ENCODE data around the gene BIK.

DNA sequence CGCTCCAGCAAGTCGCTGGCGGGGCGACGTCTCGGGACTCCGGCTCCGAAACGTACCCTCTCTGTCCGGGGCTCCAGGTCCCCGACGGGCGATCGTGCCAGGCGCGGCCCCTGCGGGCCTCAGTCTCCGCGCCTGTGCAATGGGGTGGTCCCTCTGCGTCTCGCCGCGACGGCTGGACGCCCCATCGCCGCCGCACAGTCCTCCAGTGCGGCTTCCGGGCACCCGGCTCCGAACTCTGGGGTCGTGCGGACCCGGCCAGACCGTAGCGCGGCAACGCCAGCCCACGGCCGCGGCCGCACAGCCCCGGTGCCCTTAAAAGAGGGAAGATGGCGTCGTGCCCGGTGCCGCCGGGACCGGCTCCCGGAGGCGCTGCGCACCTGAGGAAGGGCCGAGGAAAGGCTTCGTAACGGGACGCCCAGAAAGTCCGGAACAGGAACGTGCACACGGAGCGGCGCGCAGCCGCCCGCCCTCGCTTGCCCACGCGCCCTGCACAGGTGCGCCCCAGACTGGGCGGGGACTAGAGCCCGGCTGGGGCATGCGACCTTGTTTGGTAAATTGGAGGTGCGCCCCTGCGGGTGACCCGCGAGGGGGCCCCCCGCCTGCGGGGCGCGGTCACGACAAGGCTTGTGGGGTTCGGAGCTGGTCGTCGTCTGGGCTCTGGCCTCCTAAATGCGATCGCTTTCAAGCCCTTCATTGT, 525 bp downstream of the BIK start:
- TF ChIP-seq, protein P1, sequence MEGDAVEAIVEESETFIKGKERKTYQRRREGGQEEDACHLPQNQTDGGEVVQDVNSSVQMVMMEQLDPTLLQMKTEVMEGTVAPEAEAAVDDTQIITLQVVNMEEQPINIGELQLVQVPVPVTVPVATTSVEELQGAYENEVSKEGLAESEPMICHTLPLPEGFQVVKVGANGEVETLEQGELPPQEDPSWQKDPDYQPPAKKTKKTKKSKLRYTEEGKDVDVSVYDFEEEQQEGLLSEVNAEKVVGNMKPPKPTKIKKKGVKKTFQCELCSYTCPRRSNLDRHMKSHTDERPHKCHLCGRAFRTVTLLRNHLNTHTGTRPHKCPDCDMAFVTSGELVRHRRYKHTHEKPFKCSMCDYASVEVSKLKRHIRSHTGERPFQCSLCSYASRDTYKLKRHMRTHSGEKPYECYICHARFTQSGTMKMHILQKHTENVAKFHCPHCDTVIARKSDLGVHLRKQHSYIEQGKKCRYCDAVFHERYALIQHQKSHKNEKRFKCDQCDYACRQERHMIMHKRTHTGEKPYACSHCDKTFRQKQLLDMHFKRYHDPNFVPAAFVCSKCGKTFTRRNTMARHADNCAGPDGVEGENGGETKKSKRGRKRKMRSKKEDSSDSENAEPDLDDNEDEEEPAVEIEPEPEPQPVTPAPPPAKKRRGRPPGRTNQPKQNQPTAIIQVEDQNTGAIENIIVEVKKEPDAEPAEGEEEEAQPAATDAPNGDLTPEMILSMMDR (IDR thresholded peaks at IDR 0.05; ENCODE audit: low read length): no peak
- TF ChIP-seq EZH2 (optimal IDR thresholded peaks at IDR 0.05; ENCODE audit: low read depth, low read length) (no peak), EZH2phosphoT487 (IDR thresholded peaks at IDR 0.05; ENCODE audit: low read length) (no peak)

Measured in MM.1S (cell line).